LNCaP clone FGC (cell line): ENCODE measurements around the gene PCDHA2.
"Not testable (repeated sequence)": the region's sequence is repeated elsewhere in the genome, so short reads cannot be mapped to it uniquely, and the experiment has no call there.

ENCODE experiments used
- DNase-seq: peaks from one replicate; pipeline ENCODE4 v3.0.0-alpha.2; 2011; ENCODE audit warnings: low read depth
- H3K4me3 ChIP-seq: 2 replicates; pipeline ENCODE4 v1.5.1; 2011; ENCODE audit warnings: mild to moderate bottlenecking, low read depth, low read length, control low read depth
- CTCF ChIP-seq: IDR thresholded peaks from 2 replicates; pipeline ENCODE4 v1.5.1; 2012; ENCODE audit warnings: mild to moderate bottlenecking; ENCODE audit not compliant: control insufficient read depth, insufficient read depth; ENCODE audit errors: extremely low read depth

Gene PCDHA2

GRCh38 chr5:140794595-140795258, at the start of gene PCDHA2:
PCDHA2 (plus strand) TSS chr5:140794852.
- TF ChIP-seq CTCF = peak; percentile 17; the same call in 1 of the 2 replicates
- peak within 1 kb of the TSS; percentile 24; the same call in 1 of the 2 replicates for H3K4me3 ChIP-seq
- DNase-seq = no peak

GRCh38 chr5:140753561-140753960, 41.1 kb upstream of the PCDHA2 start:
- H3K4me3 ChIP-seq = no peak overlapping the region
- TF ChIP-seq CTCF = no peak
- no peak for DNase-seq

- DNase-seq = no peak
- no peak for TF ChIP-seq CTCF
- H3K4me3 ChIP-seq = no peak overlapping the region
Observed at GRCh38 chr5:140764177-140764973, 30.3 kb upstream of the PCDHA2 start.

GRCh38 chr5:140767444-140767843, 27.2 kb upstream of the PCDHA2 start:
- TF ChIP-seq CTCF = no peak
- no peak overlapping the region for H3K4me3 ChIP-seq
- no peak for DNase-seq

- TF ChIP-seq CTCF = no peak
- DNase-seq = no peak
- no peak overlapping the region for H3K4me3 ChIP-seq
Observed at GRCh38 chr5:140780512-140780911, 14.1 kb upstream of the PCDHA2 start.

- no peak for DNase-seq
- no peak for TF ChIP-seq CTCF
- no peak within 1 kb of the TSS for H3K4me3 ChIP-seq
Observed at GRCh38 chr5:140785905-140786686, 8.6 kb upstream of the PCDHA2 start, which contains the start of gene PCDHA1. PCDHA1 (plus strand) TSS chr5:140786140.

GRCh38 chr5:140787422-140787821, 7.2 kb upstream of the PCDHA2 start:
- not testable (repeated sequence) for DNase-seq, H3K4me3 ChIP-seq

GRCh38 chr5:140787849-140788504, 6.7 kb upstream of the PCDHA2 start:
- not testable (repeated sequence) for DNase-seq, H3K4me3 ChIP-seq
